Measurements from ENCODE around the gene LATS2.

Gene LATS2

GRCh38 chr13:21013682-21014038 lies 47.7 kb downstream of the LATS2 start:
- no peak for DNase-seq

DNA sequence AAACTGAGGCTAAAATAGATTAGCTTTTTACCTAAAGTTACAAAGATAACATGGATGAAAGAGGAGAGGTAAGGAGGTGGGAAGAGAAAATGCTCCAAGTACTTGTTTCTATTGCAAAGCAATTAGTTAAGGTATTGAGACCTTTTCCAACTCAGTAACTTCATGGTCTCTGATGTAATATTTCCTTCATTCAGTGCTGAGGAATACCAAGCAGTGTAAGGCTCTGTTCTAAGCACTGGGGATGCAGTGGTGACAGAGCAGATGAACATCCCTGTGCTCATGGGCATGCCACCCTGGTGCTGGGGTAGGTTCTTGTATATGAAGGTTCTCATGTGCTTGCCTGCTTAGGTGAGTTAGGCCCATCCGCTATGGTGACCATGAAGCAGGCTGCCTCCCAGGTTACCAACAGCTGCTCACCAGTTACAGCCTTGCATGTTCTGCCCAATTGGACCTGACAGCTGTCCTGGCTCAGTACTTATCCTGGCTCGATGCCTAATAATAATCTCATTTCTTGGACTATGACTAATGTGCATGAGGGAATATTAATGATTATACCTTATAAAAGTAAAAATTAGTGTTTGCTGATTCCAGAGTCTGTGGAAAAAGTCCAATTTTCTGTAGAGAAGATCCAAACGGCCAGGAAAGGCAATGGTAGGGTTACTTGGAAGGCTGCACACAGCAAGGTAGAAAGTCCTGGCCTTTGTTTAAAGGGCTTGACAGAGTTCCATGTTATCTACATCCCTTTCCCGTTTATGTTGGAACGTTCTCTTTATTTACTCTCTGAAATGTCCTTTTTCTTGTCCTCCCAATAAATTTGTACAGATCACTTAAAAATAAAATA lies 48.3 kb downstream of the LATS2 start:
- DNase-seq = no peak

- no peak for DNase-seq
These were observed 49.2 kb downstream of the LATS2 start for GRCh38 chr13:21012211-21012610.

DNA sequence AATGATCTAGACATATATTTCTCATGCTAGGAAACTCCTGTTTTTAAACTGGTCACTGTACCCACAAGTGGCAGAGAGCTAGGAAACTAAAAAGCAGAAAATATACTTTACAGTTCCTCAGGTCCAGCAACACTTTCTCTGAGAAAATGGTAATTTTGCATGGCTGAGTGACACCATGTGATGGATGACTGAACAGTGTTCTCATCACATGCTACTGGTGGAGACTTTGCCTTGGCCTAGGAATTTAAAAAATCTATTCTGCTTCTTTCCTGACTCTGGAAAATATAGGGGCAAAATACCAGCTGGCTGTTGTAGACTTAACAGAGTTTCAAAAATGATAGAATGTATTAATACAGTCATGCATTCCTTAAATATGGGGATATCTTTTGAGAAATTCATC lies 50.0 kb downstream of the LATS2 start:
- DNase-seq = no peak

DNA sequence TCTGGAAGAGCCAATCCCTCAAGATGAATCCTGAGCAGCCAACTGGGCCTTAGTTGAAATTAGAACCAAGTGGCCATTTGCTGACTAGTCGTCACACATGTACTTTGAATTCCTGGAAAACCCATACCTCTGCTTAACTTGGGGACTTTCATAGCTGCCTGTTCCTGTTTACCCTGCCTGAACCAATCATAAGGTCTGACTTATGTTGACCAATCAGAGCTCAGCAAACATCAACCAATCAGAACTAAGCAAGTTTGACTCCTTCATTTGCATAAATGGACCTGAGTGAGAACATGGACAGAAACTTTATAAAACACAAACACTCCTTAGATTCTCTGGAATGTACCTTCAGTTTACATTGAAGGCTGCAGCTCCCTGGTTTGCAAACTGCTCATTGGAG lies 50.8 kb downstream of the LATS2 start:
- DNase-seq = no peak

- no peak for DNase-seq
These were observed 52.4 kb downstream of the LATS2 start for GRCh38 chr13:21009036-21009435.

DNA sequence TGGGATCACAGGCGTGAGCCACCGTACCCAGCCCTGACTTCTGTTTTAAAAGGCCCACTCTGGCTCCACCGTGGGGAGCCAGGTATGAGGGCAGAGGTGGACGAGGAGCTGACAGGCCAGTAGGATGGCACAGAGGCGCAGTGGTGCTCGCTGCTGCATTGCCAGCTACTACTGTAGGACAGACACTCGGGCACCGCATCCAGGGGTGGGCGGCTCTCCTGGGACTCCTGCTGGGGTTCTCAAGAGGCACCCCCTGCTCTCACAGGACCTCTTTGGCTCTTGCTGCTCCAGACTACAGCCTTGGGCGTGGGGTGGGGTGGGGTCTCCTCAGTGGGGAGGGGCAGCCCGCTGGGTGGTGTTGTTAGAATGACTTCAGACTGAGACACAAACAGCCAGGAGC lies 53.4 kb downstream of the LATS2 start:
- no peak for DNase-seq

DNA sequence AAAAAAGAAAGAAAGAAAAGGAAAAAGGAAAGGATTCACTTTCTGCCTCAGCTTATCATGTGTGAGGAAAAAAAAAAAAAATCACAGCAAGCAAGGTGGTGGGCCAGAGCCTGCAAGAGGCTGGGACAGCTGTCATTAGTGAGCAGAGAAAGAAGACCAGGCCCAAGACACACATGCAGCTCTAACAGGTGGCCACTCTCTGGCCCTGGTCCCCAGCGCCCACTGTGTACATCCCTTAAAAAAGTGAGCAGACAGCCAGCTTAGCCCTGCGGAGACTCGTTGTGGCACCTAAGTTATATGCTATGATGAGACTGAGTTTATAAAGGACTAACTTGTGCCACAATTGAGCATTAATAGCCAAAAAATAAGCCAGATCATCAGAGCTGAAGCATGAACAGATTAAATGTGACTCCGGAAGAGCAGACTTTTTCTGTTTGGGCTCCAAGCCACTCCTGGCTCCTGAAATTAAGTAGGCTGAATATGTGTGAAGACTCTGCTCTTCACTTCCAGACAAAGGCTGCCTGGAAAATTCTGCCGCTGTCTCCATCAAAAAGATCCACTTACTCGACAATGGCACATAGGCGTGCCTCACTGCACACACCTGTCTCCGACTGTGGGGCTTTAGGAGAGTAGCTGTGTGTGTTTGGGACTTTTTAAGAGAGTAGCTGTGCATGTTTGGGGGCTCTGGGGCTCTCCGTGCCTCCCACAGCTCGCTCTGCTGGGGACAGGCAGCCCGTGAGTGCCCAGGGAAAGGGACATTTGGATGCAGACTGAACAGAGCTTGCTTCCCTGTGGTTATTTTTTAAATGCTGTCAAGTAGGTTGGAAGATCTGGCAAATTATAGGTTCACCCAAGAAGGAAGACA lies 55.0 kb downstream of the LATS2 start:
- DNase-seq = no peak

DNA sequence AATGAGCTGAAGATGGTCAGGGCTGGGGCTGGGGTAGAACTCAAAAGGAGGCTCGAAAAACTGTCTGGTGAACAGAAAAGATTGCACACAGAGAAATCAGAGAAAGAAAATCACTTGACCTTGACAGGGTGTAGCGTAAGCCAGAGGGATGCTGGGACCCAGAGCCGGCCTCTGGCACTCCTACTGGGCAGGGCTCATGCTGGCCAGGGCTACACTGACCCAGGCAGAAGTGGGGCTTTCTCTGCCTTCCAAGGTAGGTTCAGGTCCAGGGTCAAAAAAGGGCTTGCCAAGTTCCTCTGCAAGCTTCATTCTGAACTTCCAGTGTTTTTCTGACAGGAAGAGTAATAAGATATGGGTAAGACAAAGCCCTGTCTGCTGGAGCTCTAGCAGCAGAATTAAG lies 56.2 kb downstream of the LATS2 start:
- DNase-seq = no peak

- no peak for DNase-seq
These were observed 59.9 kb downstream of the LATS2 start for GRCh38 chr13:21001471-21001870.

DNA sequence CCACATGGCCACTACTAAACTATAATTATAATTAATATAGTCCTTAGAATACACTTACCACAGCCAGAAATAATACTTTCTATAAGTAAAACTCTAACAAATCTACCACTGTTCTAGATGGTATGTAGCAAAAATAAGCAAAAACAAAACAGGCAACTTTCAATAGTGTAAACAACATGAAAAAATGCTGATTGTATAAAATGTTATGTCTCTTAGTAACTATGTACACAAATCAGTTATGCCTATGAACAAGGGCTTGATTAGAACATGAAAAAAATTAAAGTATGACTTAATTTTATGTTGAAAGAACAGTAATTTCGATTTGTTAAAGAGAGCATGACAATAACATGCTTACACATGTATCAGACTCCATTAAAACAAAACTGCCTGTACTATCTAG lies 60.7 kb downstream of the LATS2 start:
- DNase-seq = no peak

- no peak for DNase-seq
These were observed 62.6 kb downstream of the LATS2 start for GRCh38 chr13:20998649-20999415.

DNA sequence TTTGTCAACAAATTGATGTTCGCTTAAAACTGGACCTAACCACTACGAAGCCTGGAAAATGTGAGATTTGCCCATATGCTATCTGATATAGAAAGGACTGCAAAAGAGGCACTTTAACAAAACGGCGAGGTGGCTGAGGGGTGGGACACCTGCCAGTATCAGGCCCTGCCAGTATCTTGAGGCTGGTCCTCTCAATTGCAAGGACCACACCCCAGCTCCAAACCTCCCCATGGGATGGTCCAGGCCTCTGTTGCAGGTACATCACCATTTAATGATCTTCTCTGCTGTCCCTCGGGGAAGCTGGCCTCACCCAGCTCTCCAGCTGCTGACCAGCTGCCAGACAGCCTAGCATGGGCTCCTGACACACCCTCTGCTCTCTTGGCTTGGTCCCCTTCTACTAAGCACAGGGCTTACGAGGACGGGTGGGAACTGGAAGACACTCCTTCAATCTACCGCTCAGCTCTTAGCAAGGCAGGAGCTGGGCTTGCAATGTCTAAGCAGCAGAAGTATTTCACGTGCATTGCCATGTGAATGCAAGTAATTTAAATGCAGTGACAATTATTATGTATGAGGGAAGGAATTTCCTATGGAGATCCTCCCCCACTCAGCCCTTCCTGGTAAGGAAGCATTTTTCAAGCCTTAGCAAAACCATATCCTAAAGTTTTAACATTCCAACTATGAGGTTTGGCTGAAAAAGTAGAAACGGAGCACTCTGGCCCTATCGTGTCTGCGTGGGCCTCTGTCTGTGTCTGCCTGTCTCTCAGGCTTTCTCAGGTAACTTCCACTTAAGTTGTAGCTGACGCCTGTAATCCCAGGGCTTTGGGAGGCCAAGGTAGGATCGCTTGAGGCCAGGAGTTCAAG lies 63.9 kb downstream of the LATS2 start:
- DNase-seq = no peak

GRCh38 chr13:20995245-20995838 lies 66.0 kb downstream of the LATS2 start:
- DNase-seq = no peak

- no peak for DNase-seq
These were observed 67.0 kb downstream of the LATS2 start for GRCh38 chr13:20994441-20994821.

- no peak for DNase-seq
These were observed 67.5 kb downstream of the LATS2 start for GRCh38 chr13:20993661-20994440.

DNA sequence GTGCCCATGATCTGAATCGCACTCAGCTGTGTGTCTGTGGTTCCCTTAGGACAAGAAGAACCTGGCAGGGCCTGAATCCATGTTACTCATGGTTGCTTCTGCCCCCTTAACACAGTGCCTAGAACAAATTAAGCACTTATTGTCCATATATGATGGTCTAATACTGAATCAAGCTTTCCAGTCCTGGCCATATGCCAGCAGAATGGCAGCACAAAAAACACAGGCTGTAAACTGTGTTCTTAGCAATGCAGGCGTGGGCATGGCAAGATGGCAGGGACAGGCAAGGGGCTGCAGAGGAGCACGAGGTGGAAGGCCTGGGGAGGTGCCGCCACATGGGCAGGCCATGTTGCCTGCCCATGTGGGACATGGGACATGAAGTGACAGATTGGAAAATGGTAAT lies 68.2 kb downstream of the LATS2 start:
- DNase-seq = no peak

- no peak for DNase-seq
These were observed 69.5 kb downstream of the LATS2 start for GRCh38 chr13:20991741-20992520.

GRCh38 chr13:20990910-20991525 lies 70.4 kb downstream of the LATS2 start:
- DNase-seq = no peak
